Upper lobe of left lung (tissue), 4 donors: ENCODE results near the gene ICE2.

Source experiments
- EP300 ChIP-seq, 4 donors: sonication (generic); formaldehyde crosslinking; IDR thresholded peaks; one replicate each; pipeline ENCODE4 v1.5.1; 2017; ENCODE audit warnings: antibody characterized with exemption in 4 of 4, control low read depth in 2 of 4
- POLR2A ChIP-seq, 4 donors: fragments of 450-650 bp; IDR thresholded peaks; one replicate each; pipeline ENCODE4 v1.5.1; 2016 to 2017; ENCODE audit warnings: antibody characterized with exemption in 4 of 4, mild to moderate bottlenecking in 2 of 4
- POLR2AphosphoS5 ChIP-seq, 2 donors: sonication (generic); formaldehyde crosslinking; IDR thresholded peaks; one replicate each; pipeline ENCODE4 v1.5.1; 2017; ENCODE audit warnings: antibody characterized with exemption in 2 of 2
- TF ChIP-seq, protein P1 (sequence below), 6 experiments: fragments of 450-650 bp in 4 of 6; fragments of 200-600 bp in 2 of 6; sonication (generic) in 2 of 6; IDR thresholded peaks; one replicate each; pipeline ENCODE4 v1.5.1; 2016 to 2019; ENCODE audit warnings: antibody characterized with exemption in 6 of 6

GRCh38 chr15:60372227-60372626 lies 106.7 kb downstream of the ICE2 start:
- TF ChIP-seq POLR2AphosphoS5 (IDR thresholded peaks at IDR 0.05) (no peak), POLR2A (IDR thresholded peaks at IDR 0.05) (no peak), EP300 (IDR thresholded peaks at IDR 0.05) (no peak)
- TF ChIP-seq, protein P1, sequence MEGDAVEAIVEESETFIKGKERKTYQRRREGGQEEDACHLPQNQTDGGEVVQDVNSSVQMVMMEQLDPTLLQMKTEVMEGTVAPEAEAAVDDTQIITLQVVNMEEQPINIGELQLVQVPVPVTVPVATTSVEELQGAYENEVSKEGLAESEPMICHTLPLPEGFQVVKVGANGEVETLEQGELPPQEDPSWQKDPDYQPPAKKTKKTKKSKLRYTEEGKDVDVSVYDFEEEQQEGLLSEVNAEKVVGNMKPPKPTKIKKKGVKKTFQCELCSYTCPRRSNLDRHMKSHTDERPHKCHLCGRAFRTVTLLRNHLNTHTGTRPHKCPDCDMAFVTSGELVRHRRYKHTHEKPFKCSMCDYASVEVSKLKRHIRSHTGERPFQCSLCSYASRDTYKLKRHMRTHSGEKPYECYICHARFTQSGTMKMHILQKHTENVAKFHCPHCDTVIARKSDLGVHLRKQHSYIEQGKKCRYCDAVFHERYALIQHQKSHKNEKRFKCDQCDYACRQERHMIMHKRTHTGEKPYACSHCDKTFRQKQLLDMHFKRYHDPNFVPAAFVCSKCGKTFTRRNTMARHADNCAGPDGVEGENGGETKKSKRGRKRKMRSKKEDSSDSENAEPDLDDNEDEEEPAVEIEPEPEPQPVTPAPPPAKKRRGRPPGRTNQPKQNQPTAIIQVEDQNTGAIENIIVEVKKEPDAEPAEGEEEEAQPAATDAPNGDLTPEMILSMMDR (IDR thresholded peaks at IDR 0.05), result no peak
